ENCODE results near the gene LRP1B. TPM values are rescaled to one million over a fixed set of nuclear protein-coding genes. Genes with fewer than 3 reads are reported as not detected.

Gene LRP1B
- total RNA-seq, 4 donors from 2014 or later, result 37.1 to 82.7 (median 50.9) TPM

- intact Hi-C loops (cut with DNase I), result no loop called here
- Histone ChIP-seq H3K4me1 (no peaks in the 10 kb centered on the region), H3K36me3 (no peaks in the 10 kb centered on the region), H3K27ac (no peak overlapping the region), H3K27me3 (no peaks in the 10 kb centered on the region), H3K4me3 (replicated peaks in 1 of 3) (no peak overlapping the region), H3K9me3 (no peaks in the 10 kb centered on the region)
- no peak for TF ChIP-seq CTCF (IDR thresholded peaks at IDR 0.05)
- 85% methylated on average over 5 of the region's 5 CpGs for WGBS, 2 donors
- no peak for DNase-seq
Observed at GRCh38 chr2:140882671-140883620, 1247.9 kb downstream of the LRP1B start.

- intact Hi-C loops (cut with DNase I), result no loop called here
Observed at GRCh38 chr2:140880573-140880972, 1250.2 kb downstream of the LRP1B start.

GRCh38 chr2:140876015-140876414 lies 1254.8 kb downstream of the LRP1B start:
- no peak for DNase-seq
- intact Hi-C loops (cut with DNase I), result no loop called here
- Histone ChIP-seq H3K27ac (no peak overlapping the region), H3K27me3 (no peaks in the 10 kb centered on the region), H3K36me3 (no peaks in the 10 kb centered on the region), H3K4me1 (no peaks in the 10 kb centered on the region), H3K9me3 (no peaks in the 10 kb centered on the region), H3K4me3 (replicated peaks in 1 of 3) (no peak overlapping the region)
- TF ChIP-seq CTCF (IDR thresholded peaks at IDR 0.05) (no peak), POLR2A (IDR thresholded peaks at IDR 0.05) (no peak)
- 98 to 100% methylated on average over 1 of the region's 1 CpG for WGBS, 2 donors

More at GRCh38 chr2:140880573-140880972, 1250.2 kb downstream of the LRP1B start:
- H3K27me3 ChIP-seq, result no peaks in the 10 kb centered on the region
- no peaks in the 10 kb centered on the region for H3K4me1 ChIP-seq
- no peak for DNase-seq
- 64 to 80% methylated on average over 1 of the region's 1 CpG for WGBS, 2 donors
- no peaks in the 10 kb centered on the region for H3K9me3 ChIP-seq
- no peak overlapping the region for H3K27ac ChIP-seq
- no peaks in the 10 kb centered on the region for H3K36me3 ChIP-seq
- TF ChIP-seq CTCF (IDR thresholded peaks at IDR 0.05) (no peak), POLR2A (IDR thresholded peaks at IDR 0.05) (no peak)
- H3K4me3 ChIP-seq (replicated peaks in 1 of 3), result no peak overlapping the region

- Histone ChIP-seq H3K27ac (no peak overlapping the region), H3K27me3 (no peaks in the 10 kb centered on the region), H3K36me3 (no peaks in the 10 kb centered on the region), H3K4me1 (no peaks in the 10 kb centered on the region), H3K9me3 (no peaks in the 10 kb centered on the region), H3K4me3 (replicated peaks in 1 of 3) (no peak overlapping the region)
- TF ChIP-seq CTCF (IDR thresholded peaks at IDR 0.05) (no peak), POLR2A (IDR thresholded peaks at IDR 0.05) (no peak)
- DNase-seq, result no peak
- intact Hi-C loops (cut with DNase I), result no loop called here
Observed at GRCh38 chr2:140873915-140874531, 1256.8 kb downstream of the LRP1B start.

- no peaks in the 10 kb centered on the region for H3K36me3 ChIP-seq
- no peaks in the 10 kb centered on the region for H3K27me3 ChIP-seq
- no peaks in the 10 kb centered on the region for H3K9me3 ChIP-seq
- H3K27ac ChIP-seq, result no peak overlapping the region
- TF ChIP-seq POLR2A (IDR thresholded peaks at IDR 0.05), result no peak
- no peak for TF ChIP-seq CTCF (IDR thresholded peaks at IDR 0.05)
- no peak overlapping the region for H3K4me3 ChIP-seq (replicated peaks in 1 of 3)
- H3K4me1 ChIP-seq, result no peaks in the 10 kb centered on the region
- intact Hi-C loops (cut with DNase I), result no loop called here
- DNase-seq, result no peak
Observed at GRCh38 chr2:140869925-140870324, 1260.9 kb downstream of the LRP1B start.

Data from thyroid gland (tissue), 4 donors.